ENCODE data around the gene SERTAD3.
"Not testable (repeated sequence)": the region's sequence is repeated elsewhere in the genome, so short reads cannot be mapped to it uniquely, and the experiment has no call there.

Gene SERTAD3

DNA sequence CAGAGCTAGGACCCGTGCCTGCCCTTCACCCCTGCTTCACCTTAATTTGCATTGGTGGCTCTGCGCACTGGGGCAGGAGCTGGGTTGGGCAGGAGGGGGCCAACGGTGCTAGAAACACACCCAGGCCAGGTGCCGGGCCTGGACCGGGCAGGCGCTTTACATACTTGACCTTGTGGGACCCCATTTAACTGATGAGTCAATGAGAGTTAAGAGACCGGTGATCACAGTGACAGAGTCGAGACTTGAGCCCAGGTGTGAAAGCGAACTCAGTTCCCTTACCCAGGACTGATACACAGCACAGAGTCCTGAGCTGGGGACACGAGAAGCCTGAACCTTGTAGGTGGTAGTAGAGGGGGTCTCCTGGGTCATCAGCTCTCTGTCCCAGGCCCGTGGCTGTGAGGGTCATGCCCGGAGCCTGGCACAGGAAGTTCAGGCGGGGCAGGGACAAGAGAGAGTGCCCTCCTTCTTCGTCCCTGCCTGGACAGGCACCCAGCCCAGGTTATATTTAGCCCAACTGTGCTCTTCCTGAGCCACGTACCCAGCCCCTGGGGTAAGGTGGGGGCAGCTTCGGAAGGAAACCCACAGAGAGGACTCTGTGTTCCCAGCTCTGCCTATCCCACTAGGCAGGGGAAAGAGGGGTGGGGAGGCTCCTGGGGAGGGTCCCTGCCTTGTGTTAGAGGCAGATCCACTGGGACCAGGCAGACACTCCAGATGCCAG lies 32.9 kb downstream of the SERTAD3 start:
- Histone ChIP-seq H4K20me1 (ENCODE audit: control insufficient read depth, insufficient read depth, low read depth, low read length) (no peaks in the 10 kb centered on the region), H3K4me1 (ENCODE audit: control insufficient read depth, low read length) (peaks cover 62% of the 10 kb centered on the region), H3K27me3 (ENCODE audit: control insufficient read depth, low read length) (no peaks in the 10 kb centered on the region), H3K4me2 (ENCODE audit: low read length) (peak overlapping the region; percentile 66), H3K9me3 (ENCODE audit: control insufficient read depth, insufficient read depth, low read length) (no peaks in the 10 kb centered on the region), H3K27ac (ENCODE audit: low read depth, low read length) (peak overlapping the region; percentile 77), H3F3A (ENCODE audit: control insufficient read depth, insufficient read depth) (peaks cover 10% of the 10 kb centered on the region), H3K4me3 (ENCODE audit: low read length) (peak overlapping the region; percentile 33), H3K9me2 (replicated peaks; ENCODE audit: control insufficient read depth, low read length) (no peaks in the 10 kb centered on the region), H3K36me3 (ENCODE audit: control insufficient read depth, low read length) (no peaks in the 10 kb centered on the region), H3K79me2 (ENCODE audit: control insufficient read depth, low read length) (no peaks in the 10 kb centered on the region)
- TF ChIP-seq EZH2phosphoT487 (IDR thresholded peaks at IDR 0.05; ENCODE audit: borderline replicate concordance, low read length), result no peak
- TF ChIP-seq, protein P1, sequence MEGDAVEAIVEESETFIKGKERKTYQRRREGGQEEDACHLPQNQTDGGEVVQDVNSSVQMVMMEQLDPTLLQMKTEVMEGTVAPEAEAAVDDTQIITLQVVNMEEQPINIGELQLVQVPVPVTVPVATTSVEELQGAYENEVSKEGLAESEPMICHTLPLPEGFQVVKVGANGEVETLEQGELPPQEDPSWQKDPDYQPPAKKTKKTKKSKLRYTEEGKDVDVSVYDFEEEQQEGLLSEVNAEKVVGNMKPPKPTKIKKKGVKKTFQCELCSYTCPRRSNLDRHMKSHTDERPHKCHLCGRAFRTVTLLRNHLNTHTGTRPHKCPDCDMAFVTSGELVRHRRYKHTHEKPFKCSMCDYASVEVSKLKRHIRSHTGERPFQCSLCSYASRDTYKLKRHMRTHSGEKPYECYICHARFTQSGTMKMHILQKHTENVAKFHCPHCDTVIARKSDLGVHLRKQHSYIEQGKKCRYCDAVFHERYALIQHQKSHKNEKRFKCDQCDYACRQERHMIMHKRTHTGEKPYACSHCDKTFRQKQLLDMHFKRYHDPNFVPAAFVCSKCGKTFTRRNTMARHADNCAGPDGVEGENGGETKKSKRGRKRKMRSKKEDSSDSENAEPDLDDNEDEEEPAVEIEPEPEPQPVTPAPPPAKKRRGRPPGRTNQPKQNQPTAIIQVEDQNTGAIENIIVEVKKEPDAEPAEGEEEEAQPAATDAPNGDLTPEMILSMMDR (IDR thresholded peaks at IDR 0.05; ENCODE audit: low read depth, low read length, poor library complexity, severe bottlenecking), result no peak

DNA sequence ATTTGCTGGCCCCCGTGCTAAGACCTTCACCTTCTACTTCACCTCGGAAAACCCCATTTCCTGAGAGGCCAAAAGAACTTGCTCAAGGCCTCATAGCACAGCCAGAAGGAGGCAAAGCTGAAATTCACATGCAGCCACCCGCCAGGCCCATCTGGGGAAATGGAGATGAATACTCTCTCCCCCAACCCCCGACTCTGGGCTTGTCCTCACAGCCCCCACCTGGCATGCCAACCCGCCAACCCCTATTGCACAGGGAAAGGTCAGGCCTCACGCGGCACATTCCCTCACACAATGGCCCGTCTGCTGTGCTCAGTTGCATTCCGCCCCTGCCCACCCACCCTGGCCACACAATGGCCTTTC lies 34.1 kb downstream of the SERTAD3 start:
- H3K4me3 ChIP-seq (ENCODE audit: low read length), result peak overlapping the region; percentile 46
- peak overlapping the region; percentile 77 for H3K27ac ChIP-seq (ENCODE audit: low read depth, low read length)
- no peaks in the 10 kb centered on the region for H4K20me1 ChIP-seq (ENCODE audit: control insufficient read depth, insufficient read depth, low read depth, low read length)
- no peaks in the 10 kb centered on the region for H3K36me3 ChIP-seq (ENCODE audit: control insufficient read depth, low read length)
- H3K9me3 ChIP-seq (ENCODE audit: control insufficient read depth, insufficient read depth, low read length), result no peaks in the 10 kb centered on the region
- H3K79me2 ChIP-seq (ENCODE audit: control insufficient read depth, low read length), result no peaks in the 10 kb centered on the region
- H3K27me3 ChIP-seq (ENCODE audit: control insufficient read depth, low read length), result no peaks in the 10 kb centered on the region
- peaks cover 10% of the 10 kb centered on the region for H3F3A ChIP-seq (ENCODE audit: control insufficient read depth, insufficient read depth)
- TF ChIP-seq EZH2phosphoT487 (IDR thresholded peaks at IDR 0.05; ENCODE audit: borderline replicate concordance, low read length), result no peak
- TF ChIP-seq, protein P1 (IDR thresholded peaks at IDR 0.05; ENCODE audit: low read depth, low read length, poor library complexity, severe bottlenecking), result no peak
- H3K4me1 ChIP-seq (ENCODE audit: control insufficient read depth, low read length), result peaks cover 54% of the 10 kb centered on the region
- H3K9me2 ChIP-seq (replicated peaks; ENCODE audit: control insufficient read depth, low read length), result no peaks in the 10 kb centered on the region
- H3K4me2 ChIP-seq (ENCODE audit: low read length), result peak overlapping the region; percentile 66

DNA sequence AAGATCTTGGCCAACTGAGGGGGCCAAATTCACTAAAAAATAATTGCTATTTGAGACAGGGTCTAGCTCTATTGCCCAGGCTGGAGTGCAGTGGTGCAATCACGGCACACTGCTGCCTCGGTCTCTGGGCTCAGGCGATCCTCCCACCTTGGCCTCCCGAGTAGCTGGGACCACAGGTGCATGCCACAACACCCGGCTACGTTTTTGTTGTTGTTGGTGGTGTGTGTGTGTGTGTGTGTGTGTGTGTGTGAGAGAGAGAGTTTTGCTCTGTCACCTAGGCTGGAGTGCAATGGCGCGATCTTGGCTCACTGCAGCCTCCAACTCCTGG lies 35.6 kb downstream of the SERTAD3 start:
- not testable (repeated sequence) for H4K20me1 ChIP-seq (ENCODE audit: control insufficient read depth, insufficient read depth, low read depth, low read length); H3K79me2 ChIP-seq (ENCODE audit: control insufficient read depth, low read length); H3K36me3 ChIP-seq (ENCODE audit: control insufficient read depth, low read length); H3K27ac ChIP-seq (ENCODE audit: low read depth, low read length); H3K9me2 ChIP-seq (replicated peaks; ENCODE audit: control insufficient read depth, low read length); H3K9me3 ChIP-seq (ENCODE audit: control insufficient read depth, insufficient read depth, low read length); H3K4me3 ChIP-seq (ENCODE audit: low read length); H3K27me3 ChIP-seq (ENCODE audit: control insufficient read depth, low read length)
- peak overlapping the region; percentile 43 for H3K4me2 ChIP-seq (ENCODE audit: low read length)
- H3F3A ChIP-seq (ENCODE audit: control insufficient read depth, insufficient read depth), result peaks cover 10% of the 10 kb centered on the region
- H3K4me1 ChIP-seq (ENCODE audit: control insufficient read depth, low read length), result peaks cover 59% of the 10 kb centered on the region

DNA sequence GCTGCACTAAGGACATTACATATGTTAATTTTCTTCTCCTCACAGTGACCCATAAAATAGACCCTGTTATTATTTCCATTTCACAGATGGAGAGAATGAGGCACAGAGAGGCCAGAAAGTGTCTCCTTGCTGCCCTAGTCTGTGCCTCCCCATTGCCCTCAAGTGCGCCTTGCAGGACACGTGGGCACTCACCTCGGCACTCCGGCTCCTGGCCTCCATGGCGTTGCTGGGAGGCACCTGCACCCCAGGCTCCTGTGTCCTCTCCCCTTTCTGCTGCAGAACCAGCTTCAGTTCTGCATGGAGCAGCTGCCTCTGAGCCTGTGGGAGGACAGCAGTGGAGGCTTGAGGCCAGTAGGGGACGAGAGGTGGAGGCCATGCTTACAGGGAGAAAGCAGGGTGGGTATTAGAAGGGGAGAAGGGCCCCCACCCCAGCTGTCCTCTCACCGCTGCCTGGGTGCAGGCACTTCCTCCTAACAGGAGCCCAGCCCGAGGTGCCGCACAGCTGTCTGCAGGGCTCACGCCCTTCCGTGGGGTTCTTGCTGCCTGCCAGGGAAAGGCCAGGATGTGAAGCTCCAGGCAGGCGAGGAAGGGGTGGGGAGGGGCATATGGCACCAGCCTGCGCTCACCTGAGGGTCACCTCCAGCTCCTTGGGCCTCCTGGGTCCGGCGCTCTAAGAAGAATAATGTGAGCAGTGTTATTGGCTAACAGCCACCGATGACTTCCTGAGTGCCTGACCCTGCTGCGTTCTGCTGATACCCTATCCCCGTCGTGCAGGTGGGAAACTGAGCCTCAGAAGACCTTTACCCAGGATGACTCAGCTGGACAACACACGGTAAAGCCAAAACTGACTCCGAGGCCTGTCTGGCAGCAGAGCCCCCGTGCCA lies 36.2 kb downstream of the SERTAD3 start:
- TF ChIP-seq, protein P1 (IDR thresholded peaks at IDR 0.05; ENCODE audit: low read depth, low read length, poor library complexity, severe bottlenecking), result no peak
- TF ChIP-seq EZH2phosphoT487 (IDR thresholded peaks at IDR 0.05; ENCODE audit: borderline replicate concordance, low read length), result no peak
- no peaks in the 10 kb centered on the region for H4K20me1 ChIP-seq (ENCODE audit: control insufficient read depth, insufficient read depth, low read depth, low read length)
- peaks cover 59% of the 10 kb centered on the region for H3K4me1 ChIP-seq (ENCODE audit: control insufficient read depth, low read length)

More for the DNA sequence above, 36.2 kb downstream of the SERTAD3 start:
- peaks cover 10% of the 10 kb centered on the region for H3F3A ChIP-seq (ENCODE audit: control insufficient read depth, insufficient read depth)
- H3K4me3 ChIP-seq (ENCODE audit: low read length), result no peak overlapping the region
- H3K36me3 ChIP-seq (ENCODE audit: control insufficient read depth, low read length), result no peaks in the 10 kb centered on the region
- H3K27me3 ChIP-seq (ENCODE audit: control insufficient read depth, low read length), result no peaks in the 10 kb centered on the region
- H3K4me2 ChIP-seq (ENCODE audit: low read length), result peak overlapping the region; percentile 43
- no peaks in the 10 kb centered on the region for H3K9me3 ChIP-seq (ENCODE audit: control insufficient read depth, insufficient read depth, low read length)
- no peak overlapping the region for H3K27ac ChIP-seq (ENCODE audit: low read depth, low read length)
- H3K79me2 ChIP-seq (ENCODE audit: control insufficient read depth, low read length), result no peaks in the 10 kb centered on the region
- no peaks in the 10 kb centered on the region for H3K9me2 ChIP-seq (replicated peaks; ENCODE audit: control insufficient read depth, low read length)

Data from DOHH2 (cell line).